Endodermal cell (in vitro differentiated cells): Measurements from ENCODE around the gene TBL1X. TPM values are rescaled to one million over a fixed set of nuclear protein-coding genes. Genes with fewer than 3 reads are reported as not detected.

Experiments used
- DNase-seq: peaks from one replicate; pipeline ENCODE4 v3.0.0-alpha.2; 2017
- H3K27ac ChIP-seq: 2 replicates; pipeline ENCODE4 v1.5.1; 2013; ENCODE audit warnings: mild to moderate bottlenecking, low read depth, low read length, moderate library complexity
- H3K27me3 ChIP-seq: 2 replicates; pipeline ENCODE4 v1.6.1; 2013; ENCODE audit warnings: mild to moderate bottlenecking, low read length, moderate library complexity; ENCODE audit not compliant: insufficient read depth, control insufficient read depth, poor library complexity, severe bottlenecking
- H3K36me3 ChIP-seq: 2 replicates; pipeline ENCODE4 v1.7.0; 2013; ENCODE audit warnings: mild to moderate bottlenecking, low read length, moderate library complexity; ENCODE audit not compliant: control insufficient read depth, insufficient read depth
- H3K4me1 ChIP-seq: one replicate; pipeline ENCODE4 v1.7.0; 2013; ENCODE audit warnings: low read length; ENCODE audit not compliant: control insufficient read depth, insufficient read depth
- H3K4me3 ChIP-seq: 2 replicates; pipeline ENCODE4 v1.5.1; 2013; ENCODE audit warnings: mild to moderate bottlenecking, low read length, moderate library complexity
- H3K9ac ChIP-seq: 2 replicates; pipeline ENCODE4 v1.6.1; 2013; ENCODE audit warnings: mild to moderate bottlenecking, low read length, moderate library complexity; ENCODE audit not compliant: poor library complexity, severe bottlenecking; ENCODE audit errors: extremely low read depth
- H3K9me3 ChIP-seq: 2 replicates; pipeline ENCODE4 v1.6.1; 2013; ENCODE audit warnings: mild to moderate bottlenecking, low read length, moderate library complexity; ENCODE audit not compliant: control insufficient read depth
- H3K27ac Mint-ChIP-seq: 2 replicates; pipeline ENCODE4 v1.8.0; 2020; ENCODE audit warnings: mixed read lengths
- H3K27me3 Mint-ChIP-seq: 2 replicates; pipeline ENCODE4 v1.8.0; 2021; ENCODE audit warnings: mild to moderate bottlenecking, mixed read lengths; ENCODE audit not compliant: insufficient read depth
- H3K36me3 Mint-ChIP-seq: 2 replicates; pipeline ENCODE4 v1.8.0; 2020; ENCODE audit warnings: low read depth, mixed read lengths
- H3K4me1 Mint-ChIP-seq: 2 replicates; pipeline ENCODE4 v1.8.0; 2020; ENCODE audit warnings: mixed read lengths
- H3K4me3 Mint-ChIP-seq: 2 replicates; pipeline ENCODE4 v1.8.0; 2020; ENCODE audit warnings: mild to moderate bottlenecking, moderate library complexity, mixed read lengths
- H3K9me3 Mint-ChIP-seq: 2 replicates; pipeline ENCODE4 v1.8.0; 2020; ENCODE audit warnings: mild to moderate bottlenecking, mixed read lengths
- WGBS, 2 experiments: methylation state at CpG; one replicate each; pipeline versions ENCODE4 v1.1.5 to v1.1.7; 2013; ENCODE audit warnings: missing lambda C conversion rate in 2 of 2, mixed read lengths in 1 of 2; ENCODE audit not compliant: insufficient coverage in 1 of 2, insufficient read length in 1 of 2; 5-methylcytosine and 5-hydroxymethylcytosine counted together
- total RNA-seq, 2 donors: library from RNA; stranded (reverse); fragmentation: NEBNext Ultra II Directional in 1 of 2; extraction: Animal tissue kit (Norgen Biotek cat#: 25700) in 1 of 2; gene quantifications; 2 replicates in 1 of 2; 3 replicates in 1 of 2; pipeline ENCODE4 v1.2.1, GENCODE V29; 2021
- TF ChIP-seq, protein P1 (sequence below): fragments of 200-600 bp; sonication (generic); conservative IDR thresholded peaks from 2 replicates; pipeline ENCODE4 v1.5.0; 2021; ENCODE audit warnings: antibody characterized with exemption, mild to moderate bottlenecking

The TBL1X gene
- total RNA-seq, 2 donors from 2014 or later = 19.1 to 24.1 TPM

- WGBS, 2 experiments = 89 to 95% methylated on average over 5 to 12 of the region's 13 CpGs
- no peak overlapping the region for H3K27ac ChIP-seq
- TF ChIP-seq, protein P1, sequence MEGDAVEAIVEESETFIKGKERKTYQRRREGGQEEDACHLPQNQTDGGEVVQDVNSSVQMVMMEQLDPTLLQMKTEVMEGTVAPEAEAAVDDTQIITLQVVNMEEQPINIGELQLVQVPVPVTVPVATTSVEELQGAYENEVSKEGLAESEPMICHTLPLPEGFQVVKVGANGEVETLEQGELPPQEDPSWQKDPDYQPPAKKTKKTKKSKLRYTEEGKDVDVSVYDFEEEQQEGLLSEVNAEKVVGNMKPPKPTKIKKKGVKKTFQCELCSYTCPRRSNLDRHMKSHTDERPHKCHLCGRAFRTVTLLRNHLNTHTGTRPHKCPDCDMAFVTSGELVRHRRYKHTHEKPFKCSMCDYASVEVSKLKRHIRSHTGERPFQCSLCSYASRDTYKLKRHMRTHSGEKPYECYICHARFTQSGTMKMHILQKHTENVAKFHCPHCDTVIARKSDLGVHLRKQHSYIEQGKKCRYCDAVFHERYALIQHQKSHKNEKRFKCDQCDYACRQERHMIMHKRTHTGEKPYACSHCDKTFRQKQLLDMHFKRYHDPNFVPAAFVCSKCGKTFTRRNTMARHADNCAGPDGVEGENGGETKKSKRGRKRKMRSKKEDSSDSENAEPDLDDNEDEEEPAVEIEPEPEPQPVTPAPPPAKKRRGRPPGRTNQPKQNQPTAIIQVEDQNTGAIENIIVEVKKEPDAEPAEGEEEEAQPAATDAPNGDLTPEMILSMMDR = no peak
- DNase-seq = no peak
- no peaks in the 10 kb centered on the region for H3K27me3 ChIP-seq
- no peaks in the 10 kb centered on the region for H3K36me3 ChIP-seq
- Mint-ChIP-seq H3K9me3 (peaks cover 59% of the 10 kb centered on the region), H3K4me1 (peaks cover 3% of the 10 kb centered on the region), H3K27me3 (no peaks in the 10 kb centered on the region), H3K4me3 (no peak overlapping the region), H3K27ac (no peak overlapping the region), H3K36me3 (peaks cover 4% of the 10 kb centered on the region)
- no peaks in the 10 kb centered on the region for H3K9me3 ChIP-seq
- H3K4me1 ChIP-seq = no peaks in the 10 kb centered on the region
- no peak overlapping the region for H3K4me3 ChIP-seq
- H3K9ac ChIP-seq = no peak overlapping the region
Observed at GRCh38 chrX:9597361-9598035, 132.6 kb downstream of the TBL1X start.

DNA sequence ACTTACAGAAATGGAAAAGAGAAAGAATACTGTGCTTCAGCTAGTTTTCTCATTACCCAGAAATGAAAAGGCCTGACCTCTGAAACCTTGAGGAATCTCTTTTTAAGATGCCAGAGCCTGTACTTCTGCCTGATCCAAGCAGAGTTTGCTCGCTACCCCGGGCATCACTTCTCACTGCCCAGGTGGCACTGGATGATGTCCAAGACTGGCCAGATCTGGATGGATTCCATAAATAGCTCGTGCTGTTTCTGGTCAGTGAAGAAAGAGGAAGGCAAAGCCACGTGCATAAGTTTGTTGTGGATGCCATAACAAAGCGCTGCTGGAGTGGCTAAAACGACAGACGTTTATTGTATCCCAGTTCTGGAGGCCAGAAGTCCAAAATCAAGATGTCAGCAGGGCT lies 133.5 kb downstream of the TBL1X start:
- TF ChIP-seq, protein P1 = no peak
- no peaks in the 10 kb centered on the region for H3K4me1 ChIP-seq
- no peaks in the 10 kb centered on the region for H3K9me3 ChIP-seq
- H3K4me3 ChIP-seq = no peak overlapping the region
- H3K27me3 ChIP-seq = no peaks in the 10 kb centered on the region
- H3K27ac ChIP-seq = no peak overlapping the region
- peaks cover 3% of the 10 kb centered on the region for H3K4me1 Mint-ChIP-seq
- no peak overlapping the region for H3K4me3 Mint-ChIP-seq
- H3K27me3 Mint-ChIP-seq = no peaks in the 10 kb centered on the region
- WGBS, 2 experiments = 93 to 100% methylated on average over 5 to 7 of the region's 7 CpGs
- peaks cover 59% of the 10 kb centered on the region for H3K9me3 Mint-ChIP-seq
- peaks cover 4% of the 10 kb centered on the region for H3K36me3 Mint-ChIP-seq
- no peak overlapping the region for H3K9ac ChIP-seq
- H3K36me3 ChIP-seq = no peaks in the 10 kb centered on the region
- no peak for DNase-seq
- H3K27ac Mint-ChIP-seq = no peak overlapping the region

- no peak overlapping the region for H3K27ac Mint-ChIP-seq
- no peak overlapping the region for H3K4me3 Mint-ChIP-seq
- H3K4me3 ChIP-seq = no peak overlapping the region
- H3K27me3 Mint-ChIP-seq = no peaks in the 10 kb centered on the region
- H3K36me3 ChIP-seq = no peaks in the 10 kb centered on the region
- no peaks in the 10 kb centered on the region for H3K27me3 ChIP-seq
- H3K4me1 ChIP-seq = no peaks in the 10 kb centered on the region
- peaks cover 79% of the 10 kb centered on the region for H3K9me3 Mint-ChIP-seq
- H3K4me1 Mint-ChIP-seq = peaks cover 2% of the 10 kb centered on the region
- no peak overlapping the region for H3K27ac ChIP-seq
- no peak overlapping the region for H3K9ac ChIP-seq
- no peak for DNase-seq
- no peaks in the 10 kb centered on the region for H3K9me3 ChIP-seq
- peaks cover 6% of the 10 kb centered on the region for H3K36me3 Mint-ChIP-seq
- WGBS, 2 experiments = 96 to 100% methylated on average over 8 to 17 of the region's 17 CpGs
- TF ChIP-seq, protein P1 = no peak
Observed at GRCh38 chrX:9604111-9604907, 139.5 kb downstream of the TBL1X start.
